Thyroid gland (tissue), 4 donors: ENCODE measurements around the gene FMO1.

Experiments
- CTCF ChIP-seq, 6 experiments: fragments of 200-600 bp in 3 of 6; fragments of 450-650 bp in 3 of 6; sonication (generic) in 3 of 6; IDR thresholded peaks; one replicate each; pipeline ENCODE4 v1.5.1; 2016 to 2019; ENCODE audit warnings: antibody characterized with exemption in 6 of 6, mild to moderate bottlenecking in 2 of 6, inconsistent platforms in 1 of 6, moderate library complexity in 1 of 6
- POLR2A ChIP-seq, 2 donors: fragments of 450-650 bp; IDR thresholded peaks; one replicate each; pipeline ENCODE4 v1.6.1; 2017; ENCODE audit warnings: antibody characterized with exemption in 2 of 2, mild to moderate bottlenecking in 2 of 2, moderate library complexity in 1 of 2

- TF ChIP-seq CTCF (IDR thresholded peaks at IDR 0.05) (no peak), POLR2A (IDR thresholded peaks at IDR 0.05) (no peak)
These were observed 41.3 kb upstream of the FMO1 start for GRCh38 chr1:171206978-171207355.
